ENCODE results near the gene MYOG.

Gene MYOG

DNA sequence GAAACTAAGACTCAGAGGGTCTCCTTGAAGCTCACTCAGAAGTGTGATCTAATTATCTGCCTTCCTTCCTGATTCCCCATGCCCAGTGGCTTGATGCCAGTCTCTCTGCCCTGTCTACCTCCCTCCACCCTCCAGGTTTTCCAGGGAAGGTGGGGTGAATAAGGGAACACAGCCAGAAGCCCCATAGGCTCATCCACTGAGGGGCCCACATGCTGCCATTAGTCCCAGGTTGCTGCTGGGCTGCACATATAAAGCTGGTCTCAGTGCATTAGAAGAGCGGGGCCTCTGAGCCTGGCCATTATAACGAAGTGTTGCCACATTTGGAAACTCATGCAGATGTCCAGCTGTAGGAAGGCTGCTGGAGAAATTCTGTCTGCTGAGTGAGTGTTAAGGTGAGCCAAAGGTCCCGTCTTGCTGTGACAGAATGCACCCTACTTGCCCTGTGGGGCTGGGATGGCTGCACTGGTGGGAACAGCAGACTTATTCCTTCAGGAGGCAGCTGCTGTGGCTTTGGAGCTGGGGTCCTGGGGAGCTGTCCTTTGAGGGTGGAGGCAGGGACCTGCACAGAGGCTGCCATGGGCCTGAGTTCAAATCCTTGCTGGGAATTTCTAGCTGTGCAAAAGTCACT is 44.7 kb upstream of the MYOG start:
- H4K20me1 ChIP-seq (ENCODE audit: insufficient read depth, low read length): no peaks in the 10 kb centered on the region
- H3F3A ChIP-seq (ENCODE audit: insufficient read depth, low read length): no peaks in the 10 kb centered on the region
- H3K36me3 ChIP-seq (ENCODE audit: insufficient read depth, low read length): no peaks in the 10 kb centered on the region
- no peaks in the 10 kb centered on the region for H3K79me2 ChIP-seq (ENCODE audit: insufficient read depth, low read length)
- no peaks in the 10 kb centered on the region for H3K9me3 ChIP-seq (ENCODE audit: low read length)
- H3K27me3 ChIP-seq (ENCODE audit: insufficient read depth, low read length): no peaks in the 10 kb centered on the region
- no peak overlapping the region for H3K9ac ChIP-seq (ENCODE audit: low read length)
- H3K4me3 ChIP-seq (ENCODE audit: low read depth, low read length, poor library complexity, severe bottlenecking): no peak overlapping the region
- H3K4me1 ChIP-seq (ENCODE audit: insufficient read depth, low read length, severe bottlenecking): no peaks in the 10 kb centered on the region
- H3K4me2 ChIP-seq (ENCODE audit: low read length): no peak overlapping the region
- no peak overlapping the region for H2AFZ ChIP-seq (ENCODE audit: low read length)
- H3K27ac ChIP-seq (ENCODE audit: low read depth, low read length, poor library complexity, severe bottlenecking): no peak overlapping the region
- TF ChIP-seq EZH2 (IDR thresholded peaks at IDR 0.05; ENCODE audit: borderline replicate concordance, low read length): no peak
- TF ChIP-seq, protein P1, sequence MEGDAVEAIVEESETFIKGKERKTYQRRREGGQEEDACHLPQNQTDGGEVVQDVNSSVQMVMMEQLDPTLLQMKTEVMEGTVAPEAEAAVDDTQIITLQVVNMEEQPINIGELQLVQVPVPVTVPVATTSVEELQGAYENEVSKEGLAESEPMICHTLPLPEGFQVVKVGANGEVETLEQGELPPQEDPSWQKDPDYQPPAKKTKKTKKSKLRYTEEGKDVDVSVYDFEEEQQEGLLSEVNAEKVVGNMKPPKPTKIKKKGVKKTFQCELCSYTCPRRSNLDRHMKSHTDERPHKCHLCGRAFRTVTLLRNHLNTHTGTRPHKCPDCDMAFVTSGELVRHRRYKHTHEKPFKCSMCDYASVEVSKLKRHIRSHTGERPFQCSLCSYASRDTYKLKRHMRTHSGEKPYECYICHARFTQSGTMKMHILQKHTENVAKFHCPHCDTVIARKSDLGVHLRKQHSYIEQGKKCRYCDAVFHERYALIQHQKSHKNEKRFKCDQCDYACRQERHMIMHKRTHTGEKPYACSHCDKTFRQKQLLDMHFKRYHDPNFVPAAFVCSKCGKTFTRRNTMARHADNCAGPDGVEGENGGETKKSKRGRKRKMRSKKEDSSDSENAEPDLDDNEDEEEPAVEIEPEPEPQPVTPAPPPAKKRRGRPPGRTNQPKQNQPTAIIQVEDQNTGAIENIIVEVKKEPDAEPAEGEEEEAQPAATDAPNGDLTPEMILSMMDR (IDR thresholded peaks at IDR 0.05; ENCODE audit: low read length): no peak
- H3K9me2 ChIP-seq (ENCODE audit: low read depth, low read length): no peaks in the 10 kb centered on the region

DNA sequence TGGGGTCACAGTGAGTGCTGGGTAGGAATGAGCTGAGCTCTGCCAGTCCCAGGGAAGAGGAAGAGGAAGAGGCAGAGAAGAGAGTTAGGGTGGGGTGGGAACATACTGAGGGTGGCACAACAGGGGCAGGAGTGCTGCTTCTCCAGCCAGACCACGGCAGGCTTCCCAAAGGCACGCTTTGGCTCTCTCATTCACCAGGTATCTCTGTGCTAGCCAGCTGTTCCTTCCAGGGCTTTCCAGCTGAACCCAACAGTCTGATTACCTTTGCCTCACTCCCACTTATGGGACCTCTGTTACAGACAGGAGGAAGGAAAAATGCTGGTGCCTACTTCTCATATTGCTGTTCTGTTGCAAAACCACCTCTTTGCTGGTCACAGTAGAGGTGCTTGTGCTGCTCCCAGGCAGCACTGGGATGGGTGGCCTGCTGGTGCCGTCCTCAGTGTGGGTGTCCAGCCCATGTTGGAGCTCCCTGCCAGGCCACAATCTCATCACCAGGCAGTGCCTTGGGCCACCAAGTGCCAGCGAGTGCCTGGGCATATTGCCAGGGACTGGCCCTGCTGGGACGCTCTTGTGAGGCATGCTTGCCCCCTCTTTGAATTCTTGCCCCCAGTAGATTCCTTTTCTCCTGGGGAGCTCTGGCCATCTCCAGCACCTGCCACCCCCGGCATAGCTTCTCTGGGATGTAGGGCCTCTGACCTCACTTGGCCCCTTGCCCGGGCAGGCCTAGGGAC is 43.9 kb upstream of the MYOG start:
- Histone ChIP-seq H3K4me3 (ENCODE audit: low read depth, low read length, poor library complexity, severe bottlenecking) (no peak overlapping the region), H3K4me1 (ENCODE audit: insufficient read depth, low read length, severe bottlenecking) (no peaks in the 10 kb centered on the region), H2AFZ (ENCODE audit: low read length) (no peak overlapping the region), H3K9ac (ENCODE audit: low read length) (no peak overlapping the region), H3K9me3 (ENCODE audit: low read length) (no peaks in the 10 kb centered on the region), H3K36me3 (ENCODE audit: insufficient read depth, low read length) (no peaks in the 10 kb centered on the region), H3F3A (ENCODE audit: insufficient read depth, low read length) (no peaks in the 10 kb centered on the region), H3K4me2 (ENCODE audit: low read length) (no peak overlapping the region), H3K9me2 (ENCODE audit: low read depth, low read length) (no peaks in the 10 kb centered on the region), H3K27me3 (ENCODE audit: insufficient read depth, low read length) (no peaks in the 10 kb centered on the region), H3K27ac (ENCODE audit: low read depth, low read length, poor library complexity, severe bottlenecking) (no peak overlapping the region), H3K79me2 (ENCODE audit: insufficient read depth, low read length) (no peaks in the 10 kb centered on the region), H4K20me1 (ENCODE audit: insufficient read depth, low read length) (no peaks in the 10 kb centered on the region)
- TF ChIP-seq, protein P1 (IDR thresholded peaks at IDR 0.05; ENCODE audit: low read length): no peak
- no peak for TF ChIP-seq EZH2 (IDR thresholded peaks at IDR 0.05; ENCODE audit: borderline replicate concordance, low read length)

DNA sequence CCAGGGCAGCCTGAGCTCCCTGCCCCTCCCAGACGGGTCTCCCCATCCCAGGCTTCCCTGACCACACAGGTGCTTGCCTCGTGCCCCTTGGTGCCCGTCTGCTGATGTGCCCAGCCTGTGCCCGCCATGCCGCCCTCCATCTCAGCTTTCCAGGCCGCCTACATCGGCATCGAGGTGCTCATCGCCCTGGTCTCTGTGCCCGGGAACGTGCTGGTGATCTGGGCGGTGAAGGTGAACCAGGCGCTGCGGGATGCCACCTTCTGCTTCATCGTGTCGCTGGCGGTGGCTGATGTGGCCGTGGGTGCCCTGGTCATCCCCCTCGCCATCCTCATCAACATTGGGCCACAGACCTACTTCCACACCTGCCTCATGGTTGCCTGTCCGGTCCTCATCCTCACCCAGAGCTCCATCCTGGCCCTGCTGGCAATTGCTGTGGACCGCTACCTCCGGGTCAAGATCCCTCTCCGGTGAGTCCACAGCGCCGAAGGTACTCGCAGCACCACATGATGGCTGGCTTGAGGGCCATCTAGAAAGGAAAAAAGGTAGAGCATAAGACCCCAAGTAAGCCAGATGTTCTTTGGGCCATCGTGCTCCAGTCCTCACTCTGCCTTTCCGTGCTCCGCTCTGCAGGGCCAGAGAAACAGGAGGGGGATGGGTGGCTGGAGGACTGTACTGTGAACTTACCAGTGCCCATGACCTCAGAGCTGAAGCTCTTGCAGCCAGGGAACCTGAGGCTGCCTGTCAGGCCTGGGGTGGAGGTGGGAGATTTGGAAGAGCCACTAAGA is 43.1 kb upstream of the MYOG start:
- no peaks in the 10 kb centered on the region for H3F3A ChIP-seq (ENCODE audit: insufficient read depth, low read length)
- H3K79me2 ChIP-seq (ENCODE audit: insufficient read depth, low read length): no peaks in the 10 kb centered on the region
- H3K9me3 ChIP-seq (ENCODE audit: low read length): no peaks in the 10 kb centered on the region
- no peaks in the 10 kb centered on the region for H3K9me2 ChIP-seq (ENCODE audit: low read depth, low read length)
- no peak overlapping the region for H3K4me3 ChIP-seq (ENCODE audit: low read depth, low read length, poor library complexity, severe bottlenecking)
- H3K27me3 ChIP-seq (ENCODE audit: insufficient read depth, low read length): no peaks in the 10 kb centered on the region
- H3K9ac ChIP-seq (ENCODE audit: low read length): no peak overlapping the region
- no peaks in the 10 kb centered on the region for H3K36me3 ChIP-seq (ENCODE audit: insufficient read depth, low read length)
- TF ChIP-seq EZH2 (IDR thresholded peaks at IDR 0.05; ENCODE audit: borderline replicate concordance, low read length): no peak
- TF ChIP-seq, protein P1 (IDR thresholded peaks at IDR 0.05; ENCODE audit: low read length): no peak
- no peaks in the 10 kb centered on the region for H4K20me1 ChIP-seq (ENCODE audit: insufficient read depth, low read length)
- no peak overlapping the region for H2AFZ ChIP-seq (ENCODE audit: low read length)
- H3K27ac ChIP-seq (ENCODE audit: low read depth, low read length, poor library complexity, severe bottlenecking): no peak overlapping the region
- H3K4me2 ChIP-seq (ENCODE audit: low read length): no peak overlapping the region
- no peaks in the 10 kb centered on the region for H3K4me1 ChIP-seq (ENCODE audit: insufficient read depth, low read length, severe bottlenecking)
